CD4-positive, alpha-beta T cell treated with Interleukin-2 at 100 ng/mL for 4 hours (primary cell): ENCODE measurements around the gene ZNF311.
"Not testable (repeated sequence)": the region's sequence is repeated elsewhere in the genome, so short reads cannot be mapped to it uniquely, and the experiment has no call there.

Experiments used
- DNase-seq: peaks from one replicate; pipeline ENCODE4 v3.0.0-alpha.2; 2020; ENCODE audit warnings: low spot score

ZNF311 gene

GRCh38 chr6:28982476-28983266 lies 22.4 kb downstream of the ZNF311 start:
- DNase-seq: peak; percentile 31

- DNase-seq: peak; percentile 81
These were observed 23.2 kb downstream of the ZNF311 start for GRCh38 chr6:28981833-28982475.

GRCh38 chr6:28981431-28981832 lies 23.7 kb downstream of the ZNF311 start:
- peak; percentile 87 for DNase-seq

GRCh38 chr6:28980852-28981430 lies 24.2 kb downstream of the ZNF311 start:
- DNase-seq: peak; percentile 39

- no peak for DNase-seq
These were observed 24.8 kb downstream of the ZNF311 start for GRCh38 chr6:28980137-28980851.

GRCh38 chr6:28979679-28980078 lies 25.4 kb downstream of the ZNF311 start:
- no peak for DNase-seq

GRCh38 chr6:28978959-28979561 lies 26.1 kb downstream of the ZNF311 start:
- DNase-seq: no peak

GRCh38 chr6:28978133-28978491 lies 27.0 kb downstream of the ZNF311 start:
- DNase-seq: no peak

GRCh38 chr6:28977341-28978132 lies 27.6 kb downstream of the ZNF311 start:
- DNase-seq: no peak

GRCh38 chr6:28976677-28977076 lies 28.4 kb downstream of the ZNF311 start:
- no peak for DNase-seq

GRCh38 chr6:28974505-28974904 lies 30.6 kb downstream of the ZNF311 start:
- DNase-seq: no peak

- DNase-seq: not testable (repeated sequence)
These were observed 35.1 kb downstream of the ZNF311 start for GRCh38 chr6:28970056-28970455.

GRCh38 chr6:28969129-28969528 lies 36.0 kb downstream of the ZNF311 start:
- no peak for DNase-seq

- no peak for DNase-seq
These were observed 36.6 kb downstream of the ZNF311 start for GRCh38 chr6:28968476-28968875.

- no peak for DNase-seq
These were observed 39.4 kb downstream of the ZNF311 start for GRCh38 chr6:28965706-28966105.

GRCh38 chr6:28960846-28961500 lies 44.1 kb downstream of the ZNF311 start:
- no peak for DNase-seq

GRCh38 chr6:28958561-28959243 lies 46.4 kb downstream of the ZNF311 start:
- DNase-seq: not testable (repeated sequence)

GRCh38 chr6:28957795-28958314 lies 47.3 kb downstream of the ZNF311 start:
- DNase-seq: not testable (repeated sequence)

GRCh38 chr6:28956331-28956730 lies 48.8 kb downstream of the ZNF311 start:
- no peak for DNase-seq
